Pulmonary artery endothelial cell (primary cell): ENCODE results near the gene ZBTB12. TPM values are rescaled to one million over a fixed set of nuclear protein-coding genes. Genes with fewer than 3 reads are reported as not detected.
"Not testable (repeated sequence)": the region's sequence is repeated elsewhere in the genome, so short reads cannot be mapped to it uniquely, and the experiment has no call there.

ENCODE experiments used
- DNase-seq: peaks from one replicate; pipeline ENCODE4 v3.0.0-alpha.2; 2011; ENCODE audit warnings: low read depth, low spot score
- total RNA-seq: library from RNA; depleted of rRNA; stranded (reverse); fragments of >200 nt; gene quantifications from 2 replicates; pipeline ENCODE4 v1.2.3, GENCODE V29; 2014

The ZBTB12 gene, protein sequence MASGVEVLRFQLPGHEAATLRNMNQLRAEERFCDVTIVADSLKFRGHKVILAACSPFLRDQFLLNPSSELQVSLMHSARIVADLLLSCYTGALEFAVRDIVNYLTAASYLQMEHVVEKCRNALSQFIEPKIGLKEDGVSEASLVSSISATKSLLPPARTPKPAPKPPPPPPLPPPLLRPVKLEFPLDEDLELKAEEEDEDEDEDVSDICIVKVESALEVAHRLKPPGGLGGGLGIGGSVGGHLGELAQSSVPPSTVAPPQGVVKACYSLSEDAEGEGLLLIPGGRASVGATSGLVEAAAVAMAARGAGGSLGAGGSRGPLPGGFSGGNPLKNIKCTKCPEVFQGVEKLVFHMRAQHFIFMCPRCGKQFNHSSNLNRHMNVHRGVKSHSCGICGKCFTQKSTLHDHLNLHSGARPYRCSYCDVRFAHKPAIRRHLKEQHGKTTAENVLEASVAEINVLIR
- total RNA-seq, result 3.5 and 5.2 TPM in 2 replicates

DNA sequence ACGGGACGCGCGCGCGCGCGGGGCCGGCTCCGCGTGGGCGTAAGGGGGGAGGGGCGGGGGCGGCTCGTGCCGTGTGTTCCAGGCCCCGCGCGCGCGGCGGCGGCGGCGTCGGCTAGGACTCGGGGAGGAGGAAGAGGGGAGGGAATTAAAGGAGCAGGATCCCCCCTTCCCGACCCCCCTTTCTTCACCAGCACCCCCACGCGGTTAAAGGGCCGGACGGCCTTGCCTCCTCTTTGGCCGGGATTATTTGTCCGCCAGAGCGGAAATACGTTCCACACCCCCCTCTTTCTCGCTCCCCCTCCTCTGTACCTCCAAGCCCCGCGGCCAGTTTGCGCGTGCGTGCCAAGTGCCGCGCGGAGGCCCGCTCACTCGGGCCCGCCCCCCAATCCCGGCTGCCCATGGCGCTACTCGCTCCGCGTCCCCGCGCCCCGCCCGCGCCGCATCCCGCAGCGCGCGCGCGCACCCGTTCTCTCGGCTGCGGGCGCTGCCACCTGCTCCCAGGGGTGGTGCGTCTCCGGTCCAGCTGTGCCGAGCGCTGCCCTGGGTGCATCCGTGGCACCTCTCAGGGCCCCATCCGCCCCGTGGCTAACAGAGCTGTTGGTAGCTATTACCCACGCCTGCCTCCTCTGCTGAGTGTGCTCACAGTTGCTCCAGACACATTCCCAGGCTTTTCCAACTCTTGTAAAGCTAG lies at the start of gene ZBTB12:
TSS of gene ZBTB12 (minus strand) at position 134 of the 691 bp plus-strand sequence. CDS start 781 bp downstream, outside the sequence.
- DNase-seq, result peak; percentile 84

DNA sequence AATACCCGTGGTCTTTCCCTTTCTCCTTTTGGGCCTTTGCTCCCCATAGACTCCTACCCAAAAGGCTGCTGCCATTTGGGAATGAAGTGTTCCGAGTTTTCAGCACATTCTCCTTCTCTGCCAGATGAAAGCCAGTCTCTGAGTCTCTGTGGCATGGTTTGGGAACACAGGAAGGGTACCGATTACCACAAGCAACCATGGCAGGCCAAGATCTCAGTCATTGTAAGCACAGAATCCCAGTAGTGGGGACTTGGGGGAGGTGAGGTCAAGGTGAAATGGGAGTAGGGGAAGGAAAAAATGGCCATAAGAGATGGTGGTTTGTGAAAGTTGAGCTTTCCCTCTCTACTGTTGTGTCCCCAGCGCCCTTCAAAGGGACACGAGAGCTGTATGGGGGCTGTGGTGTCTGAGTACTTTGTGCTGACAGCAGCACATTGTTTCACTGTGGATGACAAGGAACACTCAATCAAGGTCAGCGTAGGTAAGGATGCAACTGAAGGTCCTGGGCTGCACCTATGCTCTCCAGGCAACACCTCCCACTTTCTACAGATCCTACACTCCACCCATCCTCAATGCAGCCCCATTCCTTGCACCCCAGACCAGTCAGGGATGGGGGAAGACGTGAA lies 48.2 kb upstream of the ZBTB12 start:
- no peak for DNase-seq

DNA sequence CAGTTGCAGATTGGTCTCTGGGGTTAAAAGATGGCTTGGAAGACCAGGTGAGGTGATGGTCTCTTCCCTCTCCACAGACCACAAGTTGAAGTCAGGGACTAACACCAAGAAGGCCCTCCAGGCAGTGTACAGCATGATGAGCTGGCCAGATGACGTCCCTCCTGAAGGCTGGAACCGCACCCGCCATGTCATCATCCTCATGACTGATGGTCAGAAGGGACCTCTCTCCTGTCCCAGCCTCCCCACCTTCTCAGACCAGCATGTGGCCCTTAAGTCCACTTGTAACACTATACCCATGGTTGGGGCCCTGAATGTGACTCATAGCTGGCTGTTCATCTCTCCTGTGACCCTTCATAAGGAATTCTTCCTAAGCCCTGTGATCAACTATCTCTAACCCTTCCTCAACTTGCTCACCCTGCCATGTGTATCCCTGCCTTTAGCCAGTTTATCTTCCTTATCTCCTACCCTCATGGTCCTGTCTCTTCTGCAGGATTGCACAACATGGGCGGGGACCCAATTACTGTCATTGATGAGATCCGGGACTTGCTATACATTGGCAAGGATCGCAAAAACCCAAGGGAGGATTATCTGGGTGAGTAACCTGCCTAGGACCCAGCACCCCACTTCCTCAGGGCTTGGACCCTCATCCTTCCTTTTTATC lies 47.0 kb upstream of the ZBTB12 start:
- DNase-seq, result no peak

DNA sequence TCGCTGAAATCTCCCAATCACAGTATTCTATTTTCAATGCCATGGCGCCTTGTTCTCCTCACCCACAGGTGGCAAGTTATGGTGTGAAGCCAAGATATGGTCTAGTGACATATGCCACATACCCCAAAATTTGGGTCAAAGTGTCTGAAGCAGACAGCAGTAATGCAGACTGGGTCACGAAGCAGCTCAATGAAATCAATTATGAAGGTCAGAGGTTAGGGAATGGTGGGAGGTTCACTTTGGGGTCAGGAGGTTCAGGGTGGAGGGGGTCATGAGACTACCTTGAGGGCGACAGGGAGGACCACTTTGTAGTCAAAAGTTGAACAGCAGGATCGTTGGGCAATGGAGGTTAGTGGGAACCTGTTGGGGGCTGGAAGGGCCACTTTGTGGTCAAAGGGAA lies 46.4 kb upstream of the ZBTB12 start:
- no peak for DNase-seq

DNA sequence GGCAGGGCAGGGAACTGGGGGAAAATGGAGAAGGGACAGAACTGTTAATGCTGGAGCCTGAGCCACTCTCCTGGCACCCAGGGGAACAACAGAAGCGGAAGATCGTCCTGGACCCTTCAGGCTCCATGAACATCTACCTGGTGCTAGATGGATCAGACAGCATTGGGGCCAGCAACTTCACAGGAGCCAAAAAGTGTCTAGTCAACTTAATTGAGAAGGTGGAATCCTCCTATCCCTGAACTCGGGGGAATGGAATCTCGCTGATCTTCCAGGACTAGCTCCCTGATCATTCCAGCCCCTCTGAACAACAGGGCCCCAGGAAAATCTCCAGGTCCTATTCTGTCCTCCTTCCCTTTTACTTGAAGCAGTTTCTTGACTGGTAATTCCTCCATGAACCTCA lies 46.0 kb upstream of the ZBTB12 start:
- DNase-seq, result no peak

DNA sequence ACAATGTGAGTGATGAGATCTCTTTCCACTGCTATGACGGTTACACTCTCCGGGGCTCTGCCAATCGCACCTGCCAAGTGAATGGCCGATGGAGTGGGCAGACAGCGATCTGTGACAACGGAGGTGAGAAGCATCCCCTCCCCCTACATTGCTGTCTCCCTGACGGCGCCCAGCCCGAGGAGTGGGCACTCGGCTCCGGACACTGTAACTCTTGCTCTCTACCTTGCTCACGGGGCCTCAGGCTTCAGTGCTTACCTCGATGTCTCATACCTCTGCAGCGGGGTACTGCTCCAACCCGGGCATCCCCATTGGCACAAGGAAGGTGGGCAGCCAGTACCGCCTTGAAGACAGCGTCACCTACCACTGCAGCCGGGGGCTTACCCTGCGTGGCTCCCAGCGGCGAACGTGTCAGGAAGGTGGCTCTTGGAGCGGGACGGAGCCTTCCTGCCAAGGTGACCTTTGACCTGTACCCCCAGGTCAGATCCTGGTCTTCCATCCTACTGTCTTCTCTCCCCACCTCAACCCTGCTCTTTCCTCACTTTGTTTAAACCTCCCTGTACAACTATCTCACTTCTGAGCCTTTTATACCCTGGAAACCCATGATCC lies 45.3 kb upstream of the ZBTB12 start:
- DNase-seq, result no peak

DNA sequence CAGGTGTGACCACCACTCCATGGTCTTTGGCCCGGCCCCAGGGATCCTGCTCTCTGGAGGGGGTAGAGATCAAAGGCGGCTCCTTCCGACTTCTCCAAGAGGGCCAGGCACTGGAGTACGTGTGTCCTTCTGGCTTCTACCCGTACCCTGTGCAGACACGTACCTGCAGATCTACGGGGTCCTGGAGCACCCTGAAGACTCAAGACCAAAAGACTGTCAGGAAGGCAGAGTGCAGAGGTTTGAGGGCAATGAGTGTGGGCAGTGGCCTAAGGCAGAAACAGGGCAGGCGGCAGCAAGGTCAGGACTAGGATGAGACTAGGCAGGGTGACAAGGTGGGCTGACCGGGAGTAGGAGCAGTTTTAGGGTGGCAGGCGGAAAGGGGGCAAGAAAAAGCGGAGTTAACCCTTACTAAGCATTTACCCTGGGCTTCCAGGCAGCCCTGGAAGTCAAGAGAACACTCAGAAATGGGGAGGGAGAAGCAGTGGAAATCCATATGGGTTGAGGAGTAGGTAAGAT lies 44.5 kb upstream of the ZBTB12 start:
- no peak for DNase-seq

DNA sequence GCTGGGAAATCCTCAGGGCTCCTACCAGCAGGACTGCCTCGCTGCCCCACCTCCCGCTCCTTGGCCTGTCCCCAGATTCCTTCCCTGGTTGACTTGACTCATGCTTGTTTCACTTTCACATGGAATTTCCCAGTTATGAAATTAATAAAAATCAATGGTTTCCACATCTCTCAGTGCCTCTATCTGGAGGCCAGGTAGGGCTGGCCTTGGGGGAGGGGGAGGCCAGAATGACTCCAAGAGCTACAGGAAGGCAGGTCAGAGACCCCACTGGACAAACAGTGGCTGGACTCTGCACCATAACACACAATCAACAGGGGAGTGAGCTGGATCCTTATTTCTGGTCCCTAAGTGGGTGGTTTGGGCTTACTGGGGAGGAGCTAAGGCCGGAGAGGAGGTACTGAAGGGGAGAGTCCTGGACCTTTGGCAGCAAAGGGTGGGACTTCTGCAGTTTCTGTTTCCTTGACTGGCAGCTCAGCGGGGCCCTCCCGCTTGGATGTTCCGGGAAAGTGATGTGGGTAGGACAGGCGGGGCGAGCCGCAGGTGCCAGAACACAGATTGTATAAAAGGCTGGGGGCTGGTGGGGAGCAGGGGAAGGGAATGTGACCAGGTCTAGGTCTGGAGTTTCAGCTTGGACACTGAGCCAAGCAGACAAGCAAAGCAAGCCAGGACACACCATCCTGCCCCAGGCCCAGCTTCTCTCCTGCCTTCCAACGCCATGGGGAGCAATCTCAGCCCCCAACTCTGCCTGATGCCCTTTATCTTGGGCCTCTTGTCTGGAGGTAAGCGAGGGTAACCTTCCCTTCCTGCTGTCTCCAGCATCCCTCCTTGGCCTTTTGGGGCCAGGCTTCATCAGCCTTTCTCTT lies 43.9 kb upstream of the ZBTB12 start, which contains the start of gene CFB:
TSS of gene CFB (plus strand) at position 589 of the 863 bp plus-strand sequence. CDS start at position 716, 127 bp downstream.
- peak; percentile 22 for DNase-seq

DNA sequence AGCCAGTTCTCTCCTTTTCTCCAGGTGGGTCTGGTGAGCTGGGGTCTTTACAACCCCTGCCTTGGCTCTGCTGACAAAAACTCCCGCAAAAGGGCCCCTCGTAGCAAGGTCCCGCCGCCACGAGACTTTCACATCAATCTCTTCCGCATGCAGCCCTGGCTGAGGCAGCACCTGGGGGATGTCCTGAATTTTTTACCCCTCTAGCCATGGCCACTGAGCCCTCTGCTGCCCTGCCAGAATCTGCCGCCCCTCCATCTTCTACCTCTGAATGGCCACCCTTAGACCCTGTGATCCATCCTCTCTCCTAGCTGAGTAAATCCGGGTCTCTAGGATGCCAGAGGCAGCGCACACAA lies 43.2 kb upstream of the ZBTB12 start:
- DNase-seq, result no peak

DNA sequence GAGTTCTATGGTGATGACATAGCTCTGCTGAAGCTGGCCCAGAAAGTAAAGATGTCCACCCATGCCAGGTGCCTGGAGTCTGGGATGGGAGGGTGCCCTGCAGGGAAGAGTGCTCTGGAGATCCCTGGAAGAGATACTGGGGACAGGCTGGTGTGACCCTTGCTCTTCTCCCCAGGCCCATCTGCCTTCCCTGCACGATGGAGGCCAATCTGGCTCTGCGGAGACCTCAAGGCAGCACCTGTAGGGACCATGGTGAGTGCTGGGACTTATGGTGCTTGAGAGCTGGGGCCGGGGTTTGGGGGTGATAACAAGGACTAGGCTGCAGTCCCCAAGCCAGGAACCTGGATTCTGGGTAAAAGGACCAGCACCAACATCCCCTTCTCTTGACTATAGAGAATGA lies 41.9 kb upstream of the ZBTB12 start:
- no peak for DNase-seq

DNA sequence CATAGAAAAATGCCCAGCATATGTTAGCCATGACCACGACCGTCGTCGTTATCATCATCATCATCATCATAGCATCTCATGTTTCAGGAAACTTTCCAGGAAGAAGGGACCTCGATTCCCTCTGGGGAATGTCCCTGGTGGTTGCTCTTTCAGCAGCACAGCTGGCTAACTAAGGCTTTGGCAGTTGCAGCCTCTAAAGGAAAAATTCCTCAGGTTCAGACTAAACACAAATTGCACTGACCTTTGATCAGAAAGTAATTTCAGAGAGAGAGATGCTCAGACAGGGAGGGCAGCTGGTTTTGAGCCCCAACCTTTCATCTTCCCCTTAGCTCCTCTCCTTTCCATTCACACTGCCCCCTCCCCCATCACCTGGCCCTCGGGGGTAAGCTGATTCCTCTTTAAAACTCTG lies 38.4 kb upstream of the ZBTB12 start:
- no peak for DNase-seq

DNA sequence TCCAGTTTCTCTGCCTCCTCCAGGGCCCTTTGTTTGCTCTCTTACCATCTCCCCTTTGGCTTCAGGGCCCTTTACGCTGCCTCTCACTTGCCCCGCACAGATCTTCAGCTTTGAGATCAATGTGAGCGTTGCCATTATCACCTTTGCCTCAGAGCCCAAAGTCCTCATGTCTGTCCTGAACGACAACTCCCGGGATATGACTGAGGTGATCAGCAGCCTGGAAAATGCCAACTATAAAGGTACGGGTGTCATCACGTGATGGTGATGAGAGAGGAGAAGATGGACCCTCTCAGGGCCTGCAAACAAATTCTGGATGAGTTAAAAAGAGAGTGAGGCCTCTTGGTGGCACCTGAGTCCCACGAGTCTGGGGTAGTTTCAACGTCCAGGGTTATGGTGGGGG lies 33.9 kb upstream of the ZBTB12 start:
- no peak for DNase-seq

DNA sequence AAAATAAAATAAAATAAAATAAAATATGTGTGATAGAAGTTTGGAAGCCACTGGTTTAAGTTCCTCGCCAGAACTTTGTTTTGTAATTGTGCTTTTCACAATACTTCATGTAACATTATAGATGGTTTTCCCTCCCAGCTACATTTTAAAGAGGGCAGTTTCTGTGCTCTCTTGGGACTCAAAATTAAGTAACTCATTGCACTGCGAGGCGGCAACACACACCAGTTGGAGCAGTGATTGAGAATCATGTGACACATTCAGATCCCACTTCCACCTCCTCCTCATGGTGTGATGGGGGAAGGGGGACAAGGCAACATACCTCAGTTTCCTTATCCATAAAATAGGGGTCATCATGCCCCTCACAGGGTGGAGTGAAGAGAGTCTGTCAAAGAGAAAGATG lies 33.1 kb upstream of the ZBTB12 start:
- no peak for DNase-seq

DNA sequence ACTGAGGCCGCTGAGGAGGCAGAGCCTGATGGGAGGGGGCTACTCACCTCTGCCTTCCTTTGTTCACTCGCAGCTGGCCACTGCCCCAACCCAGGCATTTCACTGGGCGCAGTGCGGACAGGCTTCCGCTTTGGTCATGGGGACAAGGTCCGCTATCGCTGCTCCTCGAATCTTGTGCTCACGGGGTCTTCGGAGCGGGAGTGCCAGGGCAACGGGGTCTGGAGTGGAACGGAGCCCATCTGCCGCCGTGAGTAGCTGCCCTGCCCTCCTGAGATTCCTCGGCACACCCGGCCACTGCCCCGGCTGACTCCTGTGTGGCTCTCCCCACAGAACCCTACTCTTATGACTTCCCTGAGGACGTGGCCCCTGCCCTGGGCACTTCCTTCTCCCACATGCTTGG lies 31.7 kb upstream of the ZBTB12 start:
- no peak for DNase-seq

DNA sequence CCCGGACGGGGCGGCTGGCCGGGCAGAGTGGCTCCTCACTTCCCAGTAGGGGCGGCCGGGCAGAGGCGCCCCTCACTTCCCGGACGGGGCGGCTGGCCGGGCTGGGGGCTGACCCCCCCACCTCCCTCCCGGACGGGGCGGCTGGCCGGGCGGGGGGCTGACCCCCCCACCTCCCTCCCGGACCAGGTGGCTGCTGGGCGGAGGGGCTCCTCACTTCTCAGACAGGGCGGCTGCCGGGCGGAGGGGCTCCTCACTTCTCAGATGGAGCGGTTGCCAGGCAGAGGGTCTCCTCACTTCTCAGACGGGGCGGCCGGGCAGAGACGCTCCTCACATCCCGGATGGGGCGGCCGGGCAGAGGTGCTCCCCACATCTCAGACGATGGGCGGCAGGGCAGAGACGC lies 30.3 kb upstream of the ZBTB12 start:
- not testable (repeated sequence) for DNase-seq

DNA sequence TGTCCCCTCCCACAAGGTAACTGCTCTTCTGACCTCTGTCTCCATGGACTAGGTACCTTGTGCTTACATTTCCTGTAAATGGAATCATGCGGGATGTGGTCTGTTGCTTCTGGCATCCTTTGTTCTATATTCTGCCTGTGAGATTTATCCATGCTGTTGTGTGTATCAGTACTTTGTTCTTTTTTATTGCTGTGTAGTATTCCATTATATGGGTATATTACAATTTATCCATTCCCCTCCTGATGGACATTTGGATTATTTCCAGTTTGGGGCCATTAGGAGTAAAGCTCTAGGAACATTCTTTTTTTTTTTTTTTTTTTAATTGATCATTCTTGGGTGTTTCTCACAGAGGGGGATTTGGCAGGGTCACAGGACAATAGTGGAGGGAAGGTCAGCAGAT lies 29.1 kb upstream of the ZBTB12 start:
- no peak for DNase-seq

DNA sequence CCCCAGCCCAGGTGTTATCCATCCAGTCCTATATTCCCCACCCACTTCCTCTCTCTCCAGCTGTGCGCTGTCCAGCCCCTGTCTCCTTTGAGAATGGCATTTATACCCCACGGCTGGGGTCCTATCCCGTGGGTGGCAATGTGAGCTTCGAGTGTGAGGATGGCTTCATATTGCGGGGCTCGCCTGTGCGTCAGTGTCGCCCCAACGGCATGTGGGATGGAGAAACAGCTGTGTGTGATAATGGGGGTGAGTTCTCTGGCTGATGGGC lies 26.7 kb upstream of the ZBTB12 start:
- DNase-seq, result no peak

DNA sequence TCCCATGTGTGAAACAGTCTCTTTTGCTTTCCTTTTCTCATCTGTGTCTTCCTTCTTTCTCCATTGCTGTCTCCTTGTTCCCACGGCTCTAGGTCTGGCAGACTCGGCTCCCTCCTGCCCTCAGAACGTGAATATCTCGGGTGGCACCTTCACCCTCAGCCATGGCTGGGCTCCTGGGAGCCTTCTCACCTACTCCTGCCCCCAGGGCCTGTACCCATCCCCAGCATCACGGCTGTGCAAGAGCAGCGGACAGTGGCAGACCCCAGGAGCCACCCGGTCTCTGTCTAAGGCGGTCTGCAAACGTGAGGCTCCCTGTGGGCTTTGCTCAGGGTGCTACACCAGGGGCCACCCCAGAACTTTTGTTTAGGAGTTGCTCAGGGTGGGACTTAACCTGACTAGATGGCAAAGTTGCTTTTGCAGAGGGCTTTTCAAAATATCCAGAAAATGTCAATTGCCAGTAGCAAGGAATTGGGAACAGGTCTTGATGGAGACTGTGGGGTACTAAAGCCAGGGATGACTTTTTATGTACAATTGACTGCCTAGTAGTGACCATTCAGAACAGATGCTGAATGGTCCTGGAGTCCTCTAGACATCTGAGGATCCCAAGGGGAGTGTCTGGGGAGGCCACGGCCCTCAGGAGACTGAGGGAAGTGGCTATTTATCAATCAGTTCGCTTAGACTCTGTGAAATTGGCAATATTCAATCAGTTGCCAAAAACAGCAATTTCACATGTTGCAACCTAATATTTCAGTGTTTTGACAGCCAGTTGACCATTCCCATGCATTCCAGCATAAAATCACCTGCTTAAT lies 26.2 kb upstream of the ZBTB12 start:
- no peak for DNase-seq

DNA sequence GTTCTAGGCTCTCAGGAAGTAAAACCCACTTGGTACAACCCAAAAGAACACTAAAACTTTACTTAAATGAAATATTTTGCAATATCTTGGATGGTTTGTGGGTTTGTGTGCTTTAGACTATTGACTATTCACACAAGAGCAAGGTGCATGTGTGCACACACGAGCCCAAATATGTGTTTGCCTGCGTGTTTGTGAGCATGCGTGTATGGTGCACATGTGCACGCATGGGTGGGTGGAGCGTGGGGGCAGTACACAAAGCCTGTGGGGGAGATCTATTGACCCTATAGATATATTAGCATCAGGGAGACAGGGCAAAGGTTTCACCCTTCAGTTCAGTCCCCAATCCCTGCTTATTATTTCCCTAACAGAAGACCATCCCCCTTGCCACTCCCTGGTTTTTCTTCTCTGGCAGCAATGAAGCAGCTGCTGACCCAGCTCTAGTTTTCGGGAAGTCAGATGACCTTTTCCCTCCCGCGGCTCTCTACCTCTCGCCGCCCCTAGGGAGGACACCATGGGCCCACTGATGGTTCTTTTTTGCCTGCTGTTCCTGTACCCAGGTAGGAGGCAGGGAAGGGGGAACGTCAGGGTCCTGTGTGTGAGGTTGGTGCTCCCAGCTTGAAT lies 25.5 kb upstream of the ZBTB12 start, which contains the start of gene C2:
TSS of gene C2 (plus strand) at position 476 of the 621 bp plus-strand sequence. CDS start at position 512, 36 bp downstream.
- DNase-seq, result no peak
